HG03064 (cell line): ENCODE measurements around the gene DAB1.

Source experiments
- ATAC-seq: cut with Tn5 transposase; IDR thresholded peaks from one replicate; pipeline ENCODE4 v1.9.1; 2021; ENCODE audit warnings: low read depth; ENCODE audit not compliant: unreplicated experiment

The DAB1 gene

GRCh38 chr1:57420981-57421785, 2.7 kb downstream of the DAB1 start:
- no peak for ATAC-seq

- ATAC-seq, result no peak
These were observed 4.9 kb downstream of the DAB1 start for GRCh38 chr1:57418971-57419370.

GRCh38 chr1:57411262-57411661, 12.6 kb downstream of the DAB1 start:
- ATAC-seq, result no peak

GRCh38 chr1:57410508-57410907, 13.4 kb downstream of the DAB1 start:
- no peak for ATAC-seq

- ATAC-seq, result no peak
These were observed 15.9 kb downstream of the DAB1 start for GRCh38 chr1:57407928-57408327.

- no peak for ATAC-seq
These were observed 17.4 kb downstream of the DAB1 start for GRCh38 chr1:57406428-57406970.

GRCh38 chr1:57404884-57405283, 19.0 kb downstream of the DAB1 start:
- ATAC-seq, result no peak

GRCh38 chr1:57403201-57403600, 20.7 kb downstream of the DAB1 start:
- no peak for ATAC-seq

GRCh38 chr1:57401671-57402070, 22.2 kb downstream of the DAB1 start:
- ATAC-seq, result no peak

- no peak for ATAC-seq
These were observed 23.8 kb downstream of the DAB1 start for GRCh38 chr1:57400048-57400447.

- no peak for ATAC-seq
These were observed 30.7 kb downstream of the DAB1 start for GRCh38 chr1:57393058-57393584.

GRCh38 chr1:57385336-57385735, 38.5 kb downstream of the DAB1 start:
- no peak for ATAC-seq

GRCh38 chr1:57384901-57385300, 39.0 kb downstream of the DAB1 start:
- no peak for ATAC-seq

- no peak for ATAC-seq
These were observed 39.6 kb downstream of the DAB1 start for GRCh38 chr1:57384284-57384683.

GRCh38 chr1:57381871-57382270, 42.0 kb downstream of the DAB1 start:
- no peak for ATAC-seq

GRCh38 chr1:57381426-57381825, 42.4 kb downstream of the DAB1 start:
- ATAC-seq, result no peak

GRCh38 chr1:57380923-57381322, 42.9 kb downstream of the DAB1 start:
- ATAC-seq, result no peak

- no peak for ATAC-seq
These were observed 45.3 kb downstream of the DAB1 start for GRCh38 chr1:57378534-57378933.

- ATAC-seq, result no peak
These were observed 46.3 kb downstream of the DAB1 start for GRCh38 chr1:57377339-57378139.

- no peak for ATAC-seq
These were observed 47.8 kb downstream of the DAB1 start for GRCh38 chr1:57376041-57376440.

- ATAC-seq, result no peak
These were observed 54.0 kb downstream of the DAB1 start for GRCh38 chr1:57369889-57370288.
